Activated CD4-positive, CD25-positive, alpha-beta regulatory T cell treated with anti-CD3 and anti-CD28 coated beads, Interleukin-2, amount 50 U/mL, for 16 hours (primary cell): Measurements from ENCODE around the gene CEMIP.

Experiments used
- DNase-seq: peaks from one replicate; pipeline ENCODE4 v3.0.0-alpha.2; 2020; ENCODE audit warnings: low read depth, low spot score

CEMIP gene

GRCh38 chr15:80890341-80891005 is 111.3 kb downstream of the CEMIP start:
- DNase-seq: no peak

GRCh38 chr15:80891006-80891405 is 111.8 kb downstream of the CEMIP start:
- no peak for DNase-seq

GRCh38 chr15:80892414-80892813 is 113.2 kb downstream of the CEMIP start:
- no peak for DNase-seq

GRCh38 chr15:80893777-80894176 is 114.6 kb downstream of the CEMIP start:
- DNase-seq: no peak

GRCh38 chr15:80895091-80895490 is 115.9 kb downstream of the CEMIP start:
- no peak for DNase-seq

GRCh38 chr15:80895965-80896364 is 116.8 kb downstream of the CEMIP start:
- DNase-seq: no peak

- no peak for DNase-seq
Measured at GRCh38 chr15:80898040-80898439, 118.9 kb downstream of the CEMIP start.

GRCh38 chr15:80902298-80902801 is 123.2 kb downstream of the CEMIP start:
- DNase-seq: no peak

- no peak for DNase-seq
Measured at GRCh38 chr15:80904998-80905397, 125.8 kb downstream of the CEMIP start.

GRCh38 chr15:80906159-80906766 is 127.1 kb downstream of the CEMIP start:
- no peak for DNase-seq

GRCh38 chr15:80911821-80912220 is 132.7 kb downstream of the CEMIP start:
- DNase-seq: no peak

GRCh38 chr15:80912673-80913072 is 133.5 kb downstream of the CEMIP start:
- no peak for DNase-seq

- DNase-seq: no peak
Measured at GRCh38 chr15:80913541-80913940, 134.4 kb downstream of the CEMIP start.

GRCh38 chr15:80915472-80915871 is 136.3 kb downstream of the CEMIP start:
- no peak for DNase-seq

- DNase-seq: no peak
Measured at GRCh38 chr15:80916056-80916455, 136.9 kb downstream of the CEMIP start.

GRCh38 chr15:80918196-80918783 is 139.1 kb downstream of the CEMIP start:
- no peak for DNase-seq

- no peak for DNase-seq
Measured at GRCh38 chr15:80920271-80920699, 141.1 kb downstream of the CEMIP start.

GRCh38 chr15:80921736-80922410 is 142.7 kb downstream of the CEMIP start:
- no peak for DNase-seq

GRCh38 chr15:80923668-80924067 is 144.5 kb downstream of the CEMIP start:
- no peak for DNase-seq

- DNase-seq: no peak
Measured at GRCh38 chr15:80924278-80924677, 145.1 kb downstream of the CEMIP start.

GRCh38 chr15:80925597-80926059 is 146.5 kb downstream of the CEMIP start:
- no peak for DNase-seq

GRCh38 chr15:80926126-80926525 is 147.0 kb downstream of the CEMIP start:
- no peak for DNase-seq
